Stimulated activated CD8-positive, alpha-beta memory T cell treated with anti-CD3 and anti-CD28 coated beads, Interleukin-15, amount 100 ng/mL, for 4 hours (primary cell): ENCODE results near the gene FN1.

Experiments used
- DNase-seq, 2 donors: peaks; one replicate each; pipeline ENCODE4 v3.0.0-alpha.2; 2020; ENCODE audit warnings: low read depth in 2 of 2

The FN1 gene

DNA sequence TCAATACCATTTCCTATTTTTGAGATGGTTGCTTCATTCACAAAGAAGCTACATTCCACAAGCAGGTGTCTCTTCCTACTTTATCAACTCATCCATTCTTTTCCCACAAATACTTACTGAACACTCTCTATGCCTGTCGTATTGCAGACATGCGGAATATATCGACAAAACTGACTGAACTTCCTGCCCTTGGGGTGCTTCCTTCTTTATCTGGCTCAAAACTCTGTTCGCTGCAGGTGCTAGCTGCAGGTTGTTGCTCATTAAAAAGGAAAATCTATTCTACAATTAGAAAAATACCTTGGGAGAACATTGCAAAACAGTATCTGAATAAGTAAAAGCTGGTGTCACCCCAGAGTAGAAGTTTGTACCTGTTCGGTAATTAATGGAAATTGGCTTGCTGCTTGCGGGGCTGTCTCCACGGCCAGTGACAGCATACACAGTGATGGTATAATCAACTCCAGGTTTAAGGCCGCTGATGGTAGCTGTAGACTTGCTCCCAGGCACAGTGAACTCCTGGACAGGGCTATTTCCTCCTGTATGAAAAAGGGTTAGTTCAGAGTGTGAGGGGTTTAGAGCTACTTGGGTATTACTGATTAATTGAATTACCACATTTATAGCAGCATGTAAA, 52.1 kb downstream of the FN1 start:
- DNase-seq: no peak

DNA sequence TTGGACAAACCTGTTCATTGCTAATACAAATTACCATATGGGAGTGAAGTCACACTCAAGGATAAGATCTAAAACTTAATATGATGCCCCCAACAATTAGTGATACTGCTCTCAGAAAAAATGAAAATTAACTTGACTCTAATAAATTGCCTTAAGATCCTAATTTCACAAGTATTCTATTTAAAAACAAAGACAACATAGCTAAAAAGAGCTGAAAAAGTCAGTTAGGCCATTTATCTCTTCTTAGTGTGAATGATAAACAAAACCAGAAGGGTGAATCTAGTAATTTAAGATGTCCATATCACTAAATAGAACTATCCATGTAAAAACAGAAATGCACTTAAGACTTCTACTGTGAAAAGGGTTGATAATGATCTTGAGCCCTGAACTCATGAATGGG, 53.4 kb downstream of the FN1 start:
- no peak for DNase-seq

DNA sequence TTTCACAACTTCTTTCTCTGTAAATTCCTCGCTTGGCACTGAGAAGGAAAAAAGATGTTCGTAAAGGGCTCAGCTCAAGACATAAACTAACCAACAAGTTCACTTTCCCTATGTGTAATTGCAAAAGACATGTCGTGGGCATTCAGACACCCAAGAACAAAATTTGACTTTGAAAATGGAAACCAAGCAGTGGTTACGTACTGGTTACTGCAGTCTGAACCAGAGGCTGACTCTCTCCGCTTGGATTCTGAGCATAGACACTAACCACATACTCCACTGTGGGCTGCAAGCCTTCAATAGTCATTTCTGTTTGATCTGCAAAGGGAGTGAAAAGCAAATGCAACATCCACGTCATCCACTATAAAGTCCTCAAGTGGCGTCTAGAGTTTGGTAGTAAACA, 53.9 kb downstream of the FN1 start:
- DNase-seq: no peak

DNA sequence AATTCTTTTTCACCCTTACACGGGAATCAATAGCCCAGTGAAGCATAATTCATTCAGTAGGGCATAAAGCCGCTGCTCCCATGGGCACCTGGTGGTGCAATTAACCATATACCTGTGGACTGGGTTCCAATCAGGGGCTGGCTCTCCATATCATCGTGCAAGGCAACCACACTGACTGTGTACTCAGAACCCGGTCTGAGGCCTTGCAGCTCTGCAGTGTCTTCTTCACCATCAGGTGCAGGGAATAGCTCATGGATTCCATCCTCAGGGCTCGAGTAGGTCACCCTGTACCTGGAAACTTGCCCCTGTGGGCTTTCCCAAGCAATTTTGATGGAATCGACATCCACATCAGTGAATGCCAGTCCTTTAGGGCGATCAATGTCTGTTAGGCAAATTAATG, 55.2 kb downstream of the FN1 start:
- DNase-seq: no peak

DNA sequence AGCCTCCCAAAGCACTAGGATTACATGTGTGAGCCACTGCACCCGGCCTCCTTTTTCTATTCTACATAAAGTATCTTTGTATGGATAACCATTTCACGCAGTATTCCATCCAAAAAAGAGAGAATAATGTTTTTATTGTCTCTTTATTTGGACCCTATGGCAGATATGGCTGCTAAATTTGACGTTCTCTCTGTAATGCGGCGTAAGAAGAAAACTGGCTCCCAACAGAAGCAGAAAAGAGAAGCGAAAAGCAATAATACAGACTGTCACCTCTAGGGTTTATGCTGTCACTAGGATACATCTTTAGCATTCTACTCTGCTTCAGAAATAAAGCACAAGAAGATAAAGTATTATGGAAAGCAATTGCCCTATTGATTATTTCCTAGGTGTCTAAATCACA, 55.9 kb downstream of the FN1 start:
- DNase-seq: no peak

DNA sequence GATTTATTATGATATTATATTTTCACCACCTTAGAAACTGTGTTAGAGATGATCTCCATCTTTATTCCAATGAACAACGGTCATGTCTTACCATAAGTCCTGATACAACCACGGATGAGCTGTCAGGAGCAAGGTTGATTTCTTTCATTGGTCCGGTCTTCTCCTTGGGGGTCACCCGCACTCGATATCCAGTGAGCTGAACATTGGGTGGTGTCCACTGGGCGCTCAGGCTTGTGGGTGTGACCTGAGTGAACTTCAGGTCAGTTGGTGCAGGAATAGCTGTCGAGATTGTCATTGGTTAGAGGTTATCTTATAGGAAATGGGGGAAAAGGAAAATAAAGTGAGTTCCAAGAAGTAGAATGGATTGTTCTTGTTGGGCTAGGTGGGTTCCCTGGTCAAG, 56.8 kb downstream of the FN1 start:
- DNase-seq: no peak

DNA sequence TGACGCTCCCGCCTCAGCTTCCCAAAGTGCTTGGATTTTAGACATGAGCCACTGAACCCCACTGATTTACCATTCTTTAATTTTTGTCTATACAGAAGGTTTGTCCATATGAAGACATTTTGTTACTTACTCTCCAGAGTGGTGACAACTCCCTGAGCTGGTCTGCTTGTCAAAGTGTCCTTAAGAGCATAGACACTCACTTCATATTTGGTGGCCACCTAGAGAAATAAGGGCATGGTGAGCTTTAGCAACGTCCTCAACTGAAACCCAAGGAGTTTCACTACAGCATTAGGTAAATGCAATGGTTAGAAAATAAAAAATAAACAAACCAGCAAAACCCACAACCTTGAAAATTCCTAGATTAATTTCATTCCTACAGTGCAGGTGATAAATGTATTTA, 57.8 kb downstream of the FN1 start:
- DNase-seq: no peak

DNA sequence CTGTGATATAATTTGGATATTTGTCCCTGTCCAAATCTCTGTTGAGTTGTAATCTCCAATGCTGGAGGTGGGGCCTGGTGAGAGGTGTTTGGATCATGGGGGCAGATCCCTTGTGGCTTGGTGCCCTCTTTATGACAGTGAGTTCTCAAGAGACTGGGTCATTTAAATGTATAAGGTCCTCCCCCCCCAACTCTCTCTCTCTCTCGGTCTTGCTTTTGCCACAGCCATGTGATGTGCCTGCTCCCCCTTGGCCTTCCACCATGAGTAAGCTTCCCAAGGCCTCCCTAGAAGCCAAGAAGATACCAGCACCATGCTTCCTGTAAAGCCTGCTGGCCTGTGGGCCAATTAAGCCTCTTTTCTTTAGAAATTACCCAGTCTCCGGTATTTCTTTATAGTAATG, 58.6 kb downstream of the FN1 start:
- DNase-seq: no peak

DNA sequence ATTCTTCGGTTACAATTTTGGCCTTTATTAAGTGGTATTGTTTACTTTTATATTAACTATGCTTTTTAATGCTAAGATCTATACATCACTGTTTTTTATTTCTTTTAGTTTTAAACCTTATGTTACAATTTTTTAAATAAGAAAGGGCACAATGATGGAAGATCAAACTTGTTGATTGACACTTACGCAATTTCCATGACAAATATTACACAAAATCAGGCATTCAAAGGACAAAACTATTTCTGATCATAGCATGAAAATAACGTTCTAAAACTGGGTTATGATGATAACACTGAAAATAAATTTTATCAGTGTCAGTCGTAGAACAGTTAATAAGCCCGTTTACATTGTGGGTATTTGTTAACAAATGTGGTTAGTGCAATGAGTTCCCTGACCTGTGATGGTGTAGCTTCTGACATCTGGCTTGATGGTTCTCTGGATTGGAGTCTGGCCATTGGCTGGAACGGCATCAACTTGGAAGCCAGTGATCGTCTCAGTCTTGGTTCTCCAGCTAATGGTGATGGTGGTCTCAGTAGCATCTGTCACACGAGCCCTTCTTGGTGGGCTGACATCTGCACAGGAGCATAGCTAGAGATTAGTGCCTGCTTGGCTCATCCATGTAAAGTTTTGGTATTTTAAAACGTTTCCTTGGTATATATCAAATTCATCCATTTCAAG, 59.6 kb downstream of the FN1 start:
- no peak for DNase-seq

DNA sequence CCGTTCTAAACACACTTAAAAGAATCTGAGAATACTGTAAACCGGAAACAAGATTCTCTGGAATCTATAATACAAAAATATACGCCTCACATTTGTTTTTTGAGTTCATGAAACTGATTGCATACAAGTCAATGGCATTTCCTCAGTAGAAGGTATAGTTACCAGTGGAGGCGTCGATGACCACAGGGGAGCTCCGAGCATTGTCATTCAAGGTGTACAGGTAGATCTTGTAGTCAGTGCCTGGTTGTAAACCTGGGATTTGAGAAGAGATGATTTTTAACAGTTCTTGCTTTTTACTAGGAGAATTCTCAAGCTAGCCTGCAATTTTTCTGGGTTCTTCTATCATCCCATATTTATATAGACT, 60.4 kb downstream of the FN1 start:
- no peak for DNase-seq

DNA sequence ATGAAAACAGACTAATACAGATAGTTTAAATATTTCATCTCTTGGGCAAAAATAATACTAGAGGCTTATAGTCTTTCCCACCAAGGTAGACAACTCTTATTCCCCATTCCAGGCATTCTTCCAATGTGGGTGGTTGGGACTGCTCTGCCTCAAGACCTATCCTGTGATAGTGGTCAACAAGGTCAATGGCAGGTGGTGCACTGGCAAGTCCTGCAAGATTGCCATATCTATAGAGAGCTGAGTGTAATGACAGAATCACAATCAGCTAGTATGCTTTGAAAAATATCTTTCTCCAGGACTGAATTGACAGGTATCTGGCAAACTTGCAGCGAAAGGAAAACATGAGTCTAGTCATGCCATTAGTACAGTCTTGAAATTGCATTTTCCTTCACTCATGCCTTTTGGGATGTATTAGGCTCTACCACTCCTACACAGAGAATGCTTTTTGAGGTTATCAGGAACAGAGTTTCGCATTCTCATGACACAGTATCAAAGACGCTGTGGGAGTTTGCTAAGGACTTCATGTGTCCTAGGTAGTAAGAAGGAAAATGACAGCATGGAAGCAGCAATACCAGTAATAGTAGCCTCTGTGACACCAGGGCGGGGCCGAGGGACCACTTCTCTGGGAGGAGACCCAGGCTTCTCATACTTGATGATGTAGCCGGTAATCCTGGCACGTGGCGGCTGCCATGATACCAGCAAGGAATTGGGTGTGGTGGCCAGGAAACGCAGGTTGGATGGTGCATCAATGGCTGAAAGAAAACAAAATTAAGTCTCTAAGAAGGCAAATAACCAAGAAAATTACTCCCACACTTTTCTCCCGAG, 61.0 kb downstream of the FN1 start:
- DNase-seq: no peak

DNA sequence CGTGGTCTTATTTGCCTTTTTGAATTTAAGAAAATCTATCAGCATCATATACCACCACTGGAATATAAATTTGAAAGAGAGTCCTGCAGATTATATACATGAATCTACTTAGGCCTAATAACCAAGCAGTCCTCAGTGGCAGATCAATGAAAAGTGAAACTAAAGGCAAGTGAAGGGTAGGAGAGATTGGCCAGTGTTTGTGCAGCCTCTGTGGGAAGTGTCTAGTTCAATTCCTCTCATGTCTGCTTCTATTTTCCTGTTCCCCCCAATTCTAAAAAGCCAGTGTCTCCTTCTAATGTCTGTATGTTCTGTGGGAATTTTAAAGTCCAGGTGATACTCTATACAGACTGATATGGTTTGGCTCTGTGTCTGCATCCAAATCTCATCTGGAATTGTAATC, 61.9 kb downstream of the FN1 start:
- no peak for DNase-seq

DNA sequence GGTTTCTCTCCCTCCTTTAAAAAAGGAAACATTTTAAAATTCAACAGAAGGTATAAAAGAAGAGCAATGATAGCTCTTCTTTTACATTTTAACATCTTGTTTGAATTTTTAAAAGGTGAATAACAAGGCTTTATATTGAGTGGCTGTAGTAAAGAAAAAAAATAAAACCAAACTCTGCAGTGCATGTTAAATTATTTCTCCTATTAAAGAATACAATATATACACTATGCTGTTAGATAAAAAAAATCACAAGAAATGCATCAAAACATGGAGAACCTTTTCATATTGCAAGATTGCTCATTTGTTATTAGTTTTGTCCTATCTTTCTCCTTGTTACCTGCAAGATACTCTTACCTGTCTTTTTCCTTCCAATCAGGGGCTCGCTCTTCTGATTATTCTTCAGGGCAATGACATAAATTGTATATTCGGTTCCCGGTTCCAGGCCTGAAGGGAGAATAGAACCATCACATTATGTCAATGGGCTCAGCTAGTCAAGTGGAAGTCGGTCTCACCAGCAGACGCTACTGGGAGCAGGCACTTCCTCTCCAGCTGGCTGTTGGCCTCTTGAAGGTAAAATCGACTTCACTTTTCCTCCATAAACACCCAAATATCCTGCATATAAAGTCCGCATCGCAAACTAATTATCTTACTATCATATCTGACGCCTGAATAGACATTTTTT, 62.8 kb downstream of the FN1 start:
- no peak for DNase-seq

DNA sequence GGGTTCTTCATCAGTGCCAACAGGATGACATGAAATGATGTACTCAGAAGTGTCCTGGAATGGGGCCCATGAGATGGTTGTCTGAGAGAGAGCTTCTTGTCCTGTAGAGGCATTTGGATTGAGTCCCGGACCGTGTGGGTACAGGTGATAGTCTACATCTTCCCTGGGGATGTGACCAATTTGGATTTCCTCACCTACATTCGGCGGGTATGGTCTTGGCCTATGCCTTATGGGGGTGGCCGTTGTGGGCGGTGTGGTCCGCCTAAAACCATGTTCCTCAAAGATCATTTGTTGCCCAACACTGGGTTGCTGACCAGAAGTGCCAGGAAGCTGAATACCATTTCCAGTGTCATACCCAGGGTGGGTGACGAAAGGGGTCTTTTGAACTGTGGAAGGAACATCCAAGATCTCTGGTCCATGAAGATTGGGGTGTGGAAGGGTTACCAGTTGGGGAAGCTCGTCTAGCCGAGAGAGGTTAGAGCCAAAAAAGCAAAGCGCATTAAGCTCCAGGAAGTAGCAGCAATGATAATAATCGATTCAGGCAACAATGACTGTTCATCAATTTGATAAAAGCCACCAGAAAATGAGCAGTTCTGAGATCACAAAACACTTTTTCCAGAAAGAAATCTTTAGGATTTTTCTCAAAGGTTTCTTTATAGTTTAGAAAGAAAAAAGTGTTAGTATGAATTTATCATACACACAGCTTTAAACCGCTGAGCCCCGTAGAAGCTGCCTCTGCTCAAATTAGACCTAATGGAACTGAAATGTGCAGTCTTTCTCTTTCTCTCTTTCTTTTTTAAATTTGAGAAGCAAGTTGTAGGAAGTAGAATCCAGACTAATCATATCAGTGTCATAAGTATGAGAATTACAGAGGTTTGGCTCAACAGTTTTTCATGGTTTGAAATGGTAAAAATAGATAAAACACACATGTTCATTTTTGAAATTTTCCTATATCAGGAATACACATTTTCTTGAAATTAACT, 63.7 kb downstream of the FN1 start:
- no peak for DNase-seq

DNA sequence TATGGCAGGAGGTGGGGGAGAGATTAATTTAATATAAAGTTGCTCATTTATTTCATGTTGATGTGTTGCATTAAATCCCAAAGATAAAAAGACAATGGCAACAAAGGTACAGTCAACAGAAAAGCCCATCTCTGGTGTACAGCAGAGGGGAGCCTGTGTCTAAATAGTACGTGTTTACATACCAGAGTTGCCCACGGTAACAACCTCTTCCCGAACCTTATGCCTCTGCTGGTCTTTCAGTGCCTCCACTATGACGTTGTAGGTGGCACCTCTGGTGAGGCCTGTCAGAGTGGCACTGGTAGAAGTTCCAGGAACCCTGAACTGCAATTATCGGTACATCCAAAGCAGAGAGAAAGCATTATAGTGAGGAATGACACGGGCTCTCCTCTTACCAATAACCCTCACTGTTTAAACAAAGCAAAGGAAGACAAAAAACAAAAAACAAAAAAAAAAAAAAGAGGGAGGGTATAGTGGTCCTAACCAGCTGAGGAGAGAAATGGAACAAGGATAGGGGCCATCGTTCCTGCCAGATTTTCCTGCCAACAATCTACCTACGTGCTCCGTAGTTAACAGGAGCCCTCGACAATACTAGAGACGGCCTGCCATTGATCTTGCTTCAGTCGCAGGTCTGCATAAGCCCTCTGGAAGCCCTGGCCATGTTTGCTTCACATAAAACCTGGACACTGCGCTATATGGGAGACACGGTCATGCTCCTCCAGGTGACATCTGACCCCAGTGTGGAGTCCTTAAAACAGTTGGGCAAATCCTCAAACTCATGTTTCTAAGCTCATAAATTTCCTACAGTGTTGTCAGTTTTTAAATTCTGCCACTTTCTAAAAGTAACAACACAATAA, 65.5 kb downstream of the FN1 start:
- DNase-seq: no peak

DNA sequence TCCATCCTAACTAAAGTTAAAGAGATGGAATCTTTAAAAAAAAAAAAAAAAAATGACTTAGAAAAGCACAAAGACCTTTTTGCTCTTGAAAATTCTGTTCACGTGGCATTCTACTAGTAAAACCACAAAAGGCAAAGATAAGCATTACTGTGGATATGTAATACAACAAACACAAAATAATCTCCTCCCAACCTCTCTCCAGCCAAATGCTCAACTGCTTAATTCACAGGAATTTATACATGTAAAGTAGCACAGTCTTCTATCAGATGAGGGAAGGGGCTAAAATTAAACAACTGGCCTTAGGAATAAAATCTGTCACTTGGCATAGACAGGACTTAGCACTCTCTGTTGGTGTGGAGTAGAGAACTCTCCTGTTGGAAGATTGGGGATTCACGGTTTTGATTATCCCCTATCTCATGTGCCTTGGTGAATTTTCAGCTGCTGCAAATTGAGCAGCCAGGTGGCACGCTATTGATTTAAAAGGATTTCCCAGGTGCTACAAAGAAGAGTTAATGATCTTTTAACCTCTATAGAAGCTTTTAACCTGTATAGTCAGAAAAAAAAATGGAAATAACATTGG, 66.6 kb downstream of the FN1 start:
- DNase-seq: no peak

DNA sequence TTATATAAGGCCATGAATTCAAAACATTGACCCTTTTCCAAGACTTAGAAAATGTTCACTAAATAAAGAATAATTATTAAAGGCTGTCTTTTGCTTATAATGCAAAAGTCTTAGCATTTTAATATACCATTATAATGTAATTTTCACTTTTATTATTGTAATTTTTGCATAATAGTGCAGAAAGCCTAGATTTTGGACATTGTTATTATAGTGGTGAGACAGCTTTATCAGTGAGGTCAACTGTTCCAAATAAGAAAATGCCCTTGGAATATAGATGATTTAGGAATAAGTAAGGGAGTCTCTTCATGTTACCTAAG, 67.4 kb downstream of the FN1 start:
- DNase-seq: no peak

DNA sequence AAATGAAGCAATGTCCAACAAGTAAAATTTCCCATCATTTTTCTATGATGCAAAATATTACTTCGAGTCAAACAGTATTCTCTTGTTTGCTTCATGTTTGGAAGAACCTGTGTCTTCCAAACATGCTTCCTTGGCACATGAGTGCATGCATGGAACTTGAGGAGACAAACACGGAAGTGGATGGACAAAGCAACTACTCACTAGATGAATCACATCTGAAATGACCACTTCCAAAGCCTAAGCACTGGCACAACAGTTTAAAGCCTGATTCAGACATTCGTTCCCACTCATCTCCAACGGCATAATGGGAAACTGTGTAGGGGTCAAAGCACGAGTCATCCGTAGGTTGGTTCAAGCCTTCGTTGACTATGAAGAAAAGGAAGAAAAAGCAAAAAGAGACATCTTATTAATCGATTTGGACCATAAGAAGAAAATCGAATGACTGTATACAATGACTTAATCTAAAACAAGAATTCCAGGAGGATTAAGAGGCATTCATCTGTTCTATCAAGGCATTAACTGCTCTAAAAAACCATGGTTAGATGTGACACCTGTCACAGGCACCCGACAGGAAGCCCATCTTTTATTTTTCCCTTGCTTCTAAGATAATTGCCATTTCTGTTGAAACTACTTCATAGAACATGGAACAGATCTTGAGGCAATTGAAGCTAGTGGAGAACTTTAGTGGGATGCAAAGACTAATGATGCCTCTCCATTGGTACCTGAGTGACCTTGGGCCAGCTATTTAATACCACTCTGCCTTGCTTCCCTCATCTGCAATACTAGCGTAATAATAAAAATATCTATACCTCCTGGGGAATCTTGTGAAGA, 68.0 kb downstream of the FN1 start:
- DNase-seq: no peak

DNA sequence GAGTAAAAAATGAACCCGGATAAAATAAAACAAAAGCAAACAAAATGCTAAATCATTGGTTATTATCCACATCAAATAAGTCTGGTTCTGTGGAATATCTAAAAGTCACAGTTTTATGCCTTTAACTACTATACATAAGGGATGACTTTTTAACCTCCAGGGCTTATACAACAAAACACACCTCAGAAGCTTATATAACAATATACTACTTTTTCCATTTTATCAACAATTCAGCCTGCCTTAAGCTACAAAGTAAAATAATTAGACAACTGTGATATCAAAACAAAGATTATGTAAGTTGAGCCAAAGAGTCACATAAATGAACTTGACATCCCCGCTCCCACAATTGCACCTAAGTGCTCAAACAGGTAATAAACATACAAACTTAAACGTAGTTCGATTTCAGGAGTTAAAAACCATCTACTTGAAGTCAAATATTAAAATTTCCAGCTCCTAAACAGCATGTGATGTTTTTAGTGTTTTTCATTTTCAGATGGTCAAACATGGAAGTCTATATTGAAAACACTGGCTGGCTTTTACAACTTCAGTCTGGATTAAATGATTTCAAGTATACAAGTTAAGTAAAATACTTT, 69.3 kb downstream of the FN1 start:
- no peak for DNase-seq
